ENCODE measurements around the gene HPN.

Gene HPN

GRCh38 chr19:35104361-35104760 lies 62.8 kb downstream of the HPN start:
- DNase-seq (ENCODE audit: low read depth in 2 of 2): no peak

- no peak for DNase-seq (ENCODE audit: low read depth in 2 of 2)
Measured at GRCh38 chr19:35105047-35105410, 63.5 kb downstream of the HPN start.

DNA sequence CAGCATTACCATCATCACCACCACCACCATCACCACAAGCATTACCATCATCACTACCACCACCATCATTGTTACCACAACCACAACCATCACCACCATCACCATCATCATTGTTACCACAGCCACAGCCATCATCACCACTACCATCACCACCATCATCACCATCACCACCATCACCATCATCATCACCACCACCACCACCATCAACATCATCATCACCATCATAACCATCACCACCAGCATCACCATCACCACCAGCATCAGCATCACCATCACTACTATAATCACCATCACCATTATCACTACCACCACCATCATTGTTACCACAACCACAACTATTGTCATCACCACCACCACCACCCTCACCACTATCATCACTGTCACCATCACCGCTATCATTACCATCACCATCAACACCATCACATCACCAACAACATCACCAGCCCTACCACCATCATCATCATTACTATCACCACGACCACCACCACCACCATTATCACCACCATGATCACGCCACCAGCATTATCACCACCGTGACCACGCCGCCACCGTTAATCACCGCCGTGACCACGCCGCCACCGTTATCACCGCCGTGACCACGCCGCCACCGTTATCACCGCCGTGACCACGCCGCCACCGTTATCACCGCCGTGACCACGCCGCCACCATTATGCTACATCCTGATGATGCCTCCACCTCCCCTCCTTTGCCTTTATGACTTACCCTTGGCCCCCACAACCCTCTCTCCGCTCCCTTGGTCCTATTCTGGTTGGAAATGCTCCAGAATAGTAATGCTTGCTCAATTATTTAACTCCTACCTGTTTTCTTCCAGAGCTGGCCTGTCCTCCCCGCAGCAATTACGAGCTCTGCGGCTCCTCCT lies 64.1 kb downstream of the HPN start:
- DNase-seq (ENCODE audit: low read depth in 2 of 2): no peak

- DNase-seq (ENCODE audit: low read depth in 2 of 2): no peak
Measured at GRCh38 chr19:35106291-35106583, 64.7 kb downstream of the HPN start.

DNA sequence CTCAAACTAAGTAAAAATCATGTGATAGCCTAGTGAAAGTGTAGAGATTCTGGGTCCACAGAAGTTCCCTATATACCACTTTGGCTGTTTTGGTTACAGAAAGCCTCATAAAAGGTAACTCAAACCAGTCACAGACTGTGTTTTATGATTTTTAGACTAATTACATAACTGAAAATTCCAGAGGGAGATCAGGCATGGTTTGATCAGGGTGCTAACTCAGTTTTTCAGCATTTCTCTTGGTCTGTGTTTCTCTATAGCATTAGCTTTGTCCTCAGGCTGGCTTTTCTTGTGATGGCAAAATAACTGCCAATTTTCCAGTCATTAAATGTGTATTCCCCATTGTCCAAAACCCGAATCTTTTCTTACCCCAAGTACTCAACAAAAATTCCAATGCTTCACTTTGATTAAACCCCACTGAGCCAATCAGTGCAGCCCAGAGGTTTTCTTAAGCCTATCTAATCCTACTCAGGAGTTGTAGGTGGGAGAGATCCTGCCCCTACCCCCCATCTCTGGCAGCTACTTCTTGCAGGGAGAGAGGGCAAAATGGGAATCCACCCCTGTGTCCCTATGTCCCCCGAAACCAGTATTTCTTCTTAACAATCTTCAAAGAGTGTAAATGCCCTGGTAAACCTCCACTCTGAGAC lies 65.5 kb downstream of the HPN start:
- DNase-seq (ENCODE audit: low read depth in 2 of 2): no peak

DNA sequence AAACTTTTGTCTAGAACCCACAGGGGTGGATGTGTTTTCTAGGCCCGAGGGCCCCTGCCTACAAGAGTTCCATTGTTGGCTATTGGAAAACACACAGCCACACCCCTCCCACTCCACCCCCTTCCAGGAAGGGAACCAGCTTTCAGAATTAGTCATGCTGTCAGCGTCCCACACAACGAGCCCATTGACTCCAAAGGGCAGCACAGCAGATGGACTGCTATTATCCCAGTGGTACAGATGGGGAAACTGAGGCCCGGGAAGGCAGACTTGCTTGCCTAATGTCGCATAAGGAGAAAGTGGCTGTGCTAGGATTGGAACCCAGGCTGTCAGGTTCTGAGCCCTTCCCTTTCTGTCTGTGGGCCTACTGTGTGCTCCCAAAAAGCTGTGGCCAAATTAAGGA lies 66.0 kb downstream of the HPN start:
- DNase-seq (ENCODE audit: low read depth in 2 of 2): no peak

- DNase-seq (ENCODE audit: low read depth in 2 of 2): no peak
Measured at GRCh38 chr19:35108730-35109129, 67.2 kb downstream of the HPN start.

- no peak for DNase-seq (ENCODE audit: low read depth in 2 of 2)
Measured at GRCh38 chr19:35109395-35110112, 68.0 kb downstream of the HPN start.

DNA sequence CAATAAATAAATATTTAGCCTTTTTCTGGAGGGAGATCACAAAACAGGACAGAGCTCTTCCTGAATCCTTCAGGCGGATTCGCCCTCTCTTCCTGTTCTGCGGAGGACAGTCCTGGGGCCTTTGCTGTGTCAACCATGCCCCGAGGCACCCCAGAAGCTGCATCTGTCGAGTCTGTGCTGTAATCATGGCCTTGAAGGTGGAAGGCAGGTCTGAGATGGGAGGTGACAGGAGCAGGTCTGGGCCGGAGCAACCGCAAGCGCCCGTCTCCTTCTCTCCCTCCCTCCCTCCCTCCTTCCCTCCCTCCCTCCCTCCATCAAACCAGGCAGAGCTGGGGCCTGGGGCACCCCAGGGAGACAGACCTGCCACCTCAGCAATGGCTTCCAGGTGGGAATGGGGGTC lies 69.5 kb downstream of the HPN start:
- no peak for DNase-seq (ENCODE audit: low read depth in 2 of 2)

- DNase-seq (ENCODE audit: low read depth in 2 of 2): no peak
Measured at GRCh38 chr19:35112995-35113688, 71.6 kb downstream of the HPN start.

GRCh38 chr19:35114353-35115176 lies 73.0 kb downstream of the HPN start:
- no peak for DNase-seq (ENCODE audit: low read depth in 2 of 2)

DNA sequence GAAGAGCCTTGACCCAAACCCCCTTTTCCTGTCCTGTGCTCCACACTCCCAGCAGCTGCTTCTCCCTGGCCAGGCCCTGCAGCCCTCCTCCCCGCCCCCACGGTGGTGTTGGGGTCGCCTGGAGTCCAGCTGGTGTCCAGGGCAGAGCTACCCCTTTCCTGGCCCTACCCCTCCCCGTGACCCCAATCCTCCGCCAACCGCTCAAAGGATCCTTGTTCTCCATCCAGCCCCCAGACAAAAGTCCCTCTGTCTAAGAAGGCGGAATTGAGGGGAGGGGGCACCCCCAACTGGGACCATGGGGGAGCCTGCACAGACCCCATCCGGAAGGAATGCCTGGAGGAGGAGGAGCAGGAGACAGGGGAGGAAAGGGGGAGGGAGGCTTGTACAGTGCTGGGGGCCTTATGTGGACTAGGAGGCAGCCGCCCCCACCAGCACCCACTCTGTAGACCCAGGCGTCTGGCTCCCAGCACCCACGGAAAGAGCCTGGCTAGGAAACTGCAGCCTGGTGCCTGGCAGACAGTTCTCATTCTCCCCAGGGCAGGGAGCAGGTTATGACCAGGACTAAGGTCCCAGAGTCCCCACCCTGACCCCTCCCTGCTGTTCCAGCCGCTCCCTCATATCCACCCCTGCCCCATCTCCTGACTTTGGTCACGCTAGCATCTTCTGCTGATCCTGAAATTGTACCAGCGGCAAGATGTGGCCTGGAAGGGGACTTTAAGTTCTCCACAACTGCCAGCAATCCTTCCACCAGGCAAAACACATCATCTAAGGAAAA lies 73.8 kb downstream of the HPN start, which contains the start of gene FXYD3:
Gene FXYD3 (plus strand): TSS at position 647 of the 775 bp plus-strand sequence. CDS start 3,554 bp downstream, outside the sequence.
- DNase-seq (ENCODE audit: low read depth in 2 of 2): no peak

Measured in fibroblast of skin of left biceps (primary cell).